ENCODE data around the gene KNSTRN.
A peak's percentile ranks its signal among the peaks of the same experiment; 100 is the strongest.

Gene KNSTRN

DNA sequence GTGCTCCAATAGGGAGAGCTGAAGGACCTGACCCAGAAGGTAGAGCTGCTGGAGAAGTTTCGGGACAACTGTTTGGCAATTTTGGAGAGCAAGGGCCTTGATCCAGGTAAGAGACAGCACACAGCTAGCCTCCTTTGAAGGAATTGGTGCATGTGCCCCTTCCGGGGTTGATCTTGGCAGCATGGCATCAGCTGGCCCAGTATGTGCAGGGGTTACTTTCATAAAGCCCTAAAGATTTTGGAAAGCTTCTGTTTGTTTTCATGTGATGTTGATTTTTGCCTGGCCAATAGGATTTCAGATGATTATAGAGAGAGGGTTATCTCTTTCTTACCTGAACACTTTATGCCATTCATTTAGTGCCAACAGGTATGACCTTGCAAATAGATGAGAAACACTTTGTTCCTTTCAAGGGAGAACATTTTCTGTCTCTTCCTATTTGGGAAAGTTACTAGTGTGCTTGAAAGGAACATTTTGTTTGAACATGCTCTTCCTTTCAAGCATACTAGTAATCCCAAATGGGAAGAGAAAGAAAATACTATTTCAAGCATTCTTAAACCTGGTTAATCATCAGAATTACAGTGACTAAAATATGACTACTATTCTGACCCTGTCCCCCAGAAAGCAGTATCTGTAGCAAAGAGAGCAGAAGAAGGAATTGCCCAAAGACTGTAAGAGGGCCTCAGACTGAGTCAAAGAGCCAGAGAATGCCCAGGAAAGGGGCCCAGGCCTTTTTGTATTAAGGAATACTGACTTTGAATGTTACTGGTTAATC, 7.5 kb downstream of the KNSTRN start:
- no peak for TF ChIP-seq SPI1 (IDR thresholded peaks at IDR 0.05; ENCODE audit: low read depth, low read length)
- TF ChIP-seq POLR2A (IDR thresholded peaks at IDR 0.05; ENCODE audit: low read depth, low read length) = no peak
- no peak for TF ChIP-seq TAF1 (IDR thresholded peaks at IDR 0.05; ENCODE audit: low read depth, low read length)
- no peak for TF ChIP-seq PAX5 (IDR thresholded peaks at IDR 0.05; ENCODE audit: insufficient read depth, low read length, severe bottlenecking)
- TF ChIP-seq POU2F2 (IDR thresholded peaks at IDR 0.05; ENCODE audit: low read depth, low read length) = no peak
- TF ChIP-seq POLR2AphosphoS5 (IDR thresholded peaks at IDR 0.05; ENCODE audit: low read depth, low read length) = no peak
- FAIRE-seq (no peak), DNase-seq (ENCODE audit: insufficient read length, low spot score) (no peak)

DNA sequence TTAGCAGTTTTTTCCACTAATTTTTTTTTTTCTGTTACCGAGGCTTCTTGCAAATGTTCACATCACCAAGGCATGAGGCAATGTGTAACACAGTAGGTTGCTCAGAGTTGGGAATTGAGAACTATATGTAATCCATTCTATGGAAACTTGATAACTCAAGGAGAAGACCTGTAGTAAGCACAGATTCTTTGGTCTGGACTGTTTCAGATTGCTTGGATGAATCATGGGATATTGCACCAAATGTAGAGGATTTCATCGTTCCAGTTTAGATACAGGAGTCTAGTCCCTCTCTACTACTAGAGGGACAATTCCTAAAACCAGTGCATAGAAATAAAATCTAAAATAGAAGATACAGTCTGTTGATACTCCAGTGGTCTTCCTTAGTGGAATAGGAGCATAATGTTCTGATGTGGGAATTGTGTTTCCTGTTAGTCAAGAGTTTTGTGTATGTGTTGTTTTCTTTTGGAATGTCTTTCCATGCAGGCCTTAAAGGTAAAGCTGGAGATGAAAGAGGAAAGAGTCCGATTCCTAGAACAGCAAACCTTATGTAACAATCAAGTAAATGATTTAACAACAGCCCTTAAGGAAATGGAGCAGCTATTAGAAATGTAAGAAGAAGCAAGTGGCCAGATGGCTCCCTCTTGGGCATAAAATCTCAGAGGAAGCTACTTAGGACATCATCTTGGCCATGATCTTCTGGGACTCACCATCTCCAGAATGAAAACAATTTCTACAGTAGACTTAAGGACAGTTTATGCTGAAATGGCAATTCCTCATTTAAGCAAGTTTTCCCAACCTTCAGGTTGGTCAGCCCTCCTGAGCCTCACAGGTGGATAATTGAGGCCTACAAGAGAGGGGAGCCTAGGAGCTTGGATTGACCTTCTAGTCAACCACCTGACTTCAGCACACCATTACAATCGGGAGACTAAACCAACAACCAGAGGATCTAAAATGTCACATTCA, 10.7 kb downstream of the KNSTRN start:
- FAIRE-seq (no peak), DNase-seq (ENCODE audit: insufficient read length, low spot score) (no peak)
- no peak for TF ChIP-seq TAF1 (IDR thresholded peaks at IDR 0.05; ENCODE audit: low read depth, low read length)
- TF ChIP-seq SPI1 (IDR thresholded peaks at IDR 0.05; ENCODE audit: low read depth, low read length) = no peak
- TF ChIP-seq POU2F2 (IDR thresholded peaks at IDR 0.05; ENCODE audit: low read depth, low read length) = no peak
- TF ChIP-seq POLR2A (IDR thresholded peaks at IDR 0.05; ENCODE audit: low read depth, low read length) = no peak
- no peak for TF ChIP-seq POLR2AphosphoS5 (IDR thresholded peaks at IDR 0.05; ENCODE audit: low read depth, low read length)
- TF ChIP-seq PAX5 (IDR thresholded peaks at IDR 0.05; ENCODE audit: insufficient read depth, low read length, severe bottlenecking) = no peak

DNA sequence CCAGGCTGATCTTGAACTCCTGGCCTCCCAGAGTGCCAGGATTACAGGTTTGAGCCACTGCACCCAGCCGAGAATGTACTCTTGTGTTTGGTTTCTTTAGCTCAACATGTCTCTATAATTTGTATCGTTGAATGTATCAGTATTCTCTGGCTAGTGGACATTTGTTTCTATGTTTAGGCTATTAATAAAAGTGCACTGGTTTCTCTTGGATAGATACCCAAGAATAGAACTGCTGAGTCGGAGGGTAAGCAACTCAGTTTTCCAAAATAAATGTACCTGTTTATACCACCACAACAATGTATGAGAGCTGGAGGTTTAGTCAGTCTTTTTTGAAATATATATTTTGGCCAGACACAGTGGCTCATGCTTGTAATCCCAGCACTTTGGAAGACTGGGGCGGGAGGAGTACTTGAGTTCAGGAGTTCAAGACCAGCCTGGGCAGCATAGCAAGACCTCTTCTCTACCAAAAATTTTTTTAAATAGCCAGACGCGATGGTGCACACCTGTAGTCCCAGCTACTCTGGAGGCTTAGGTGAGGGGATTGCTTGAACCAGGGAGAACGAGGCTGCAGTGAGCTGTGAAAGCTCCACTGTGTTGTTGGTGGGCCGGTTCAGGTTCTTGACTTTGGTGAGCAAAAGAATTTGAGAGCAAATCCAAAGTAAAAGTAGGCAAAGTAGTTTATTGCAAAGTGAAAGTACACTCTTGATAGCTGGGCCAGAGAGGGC, 15.3 kb downstream of the KNSTRN start:
- TF ChIP-seq TAF1 (IDR thresholded peaks at IDR 0.05; ENCODE audit: low read depth, low read length) (no peak), POLR2A (IDR thresholded peaks at IDR 0.05; ENCODE audit: low read depth, low read length) (no peak), SPI1 (IDR thresholded peaks at IDR 0.05; ENCODE audit: low read depth, low read length) (no peak), PAX5 (IDR thresholded peaks at IDR 0.05; ENCODE audit: insufficient read depth, low read length, severe bottlenecking) (no peak)
- DNase-seq (ENCODE audit: insufficient read length, low spot score) (no peak), FAIRE-seq (no peak)

DNA sequence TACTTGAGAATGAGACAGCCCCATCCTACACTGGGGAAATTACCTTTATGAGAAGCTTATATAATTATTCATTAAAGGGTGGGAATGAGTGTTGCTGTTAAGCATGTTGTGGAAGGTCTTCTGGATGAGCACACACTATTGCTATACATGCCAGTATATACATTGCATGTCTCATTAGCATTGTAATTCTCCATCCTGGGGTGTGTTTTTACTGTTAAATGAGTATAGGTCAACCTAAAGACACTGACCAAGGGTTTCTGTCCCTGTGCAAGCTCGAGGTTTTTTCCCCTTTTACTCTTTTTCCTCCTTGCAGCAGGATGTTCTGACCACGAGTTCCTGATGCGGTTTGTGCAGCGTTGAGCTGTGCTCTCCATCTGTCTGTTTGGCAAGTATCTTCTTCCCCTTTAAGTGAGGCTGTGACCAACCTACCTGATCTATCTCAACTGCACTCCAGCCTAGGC, 15.9 kb downstream of the KNSTRN start:
- TF ChIP-seq POU2F2 (IDR thresholded peaks at IDR 0.05; ENCODE audit: low read depth, low read length) = no peak
- no peak for TF ChIP-seq TAF1 (IDR thresholded peaks at IDR 0.05; ENCODE audit: low read depth, low read length)
- TF ChIP-seq POLR2A (IDR thresholded peaks at IDR 0.05; ENCODE audit: low read depth, low read length) = no peak
- no peak for TF ChIP-seq SPI1 (IDR thresholded peaks at IDR 0.05; ENCODE audit: low read depth, low read length)
- TF ChIP-seq PAX5 (IDR thresholded peaks at IDR 0.05; ENCODE audit: insufficient read depth, low read length, severe bottlenecking) = no peak
- no peak for TF ChIP-seq POLR2AphosphoS5 (IDR thresholded peaks at IDR 0.05; ENCODE audit: low read depth, low read length)
- DNase-seq (ENCODE audit: insufficient read length, low spot score) (no peak), FAIRE-seq (peak; percentile 84)

DNA sequence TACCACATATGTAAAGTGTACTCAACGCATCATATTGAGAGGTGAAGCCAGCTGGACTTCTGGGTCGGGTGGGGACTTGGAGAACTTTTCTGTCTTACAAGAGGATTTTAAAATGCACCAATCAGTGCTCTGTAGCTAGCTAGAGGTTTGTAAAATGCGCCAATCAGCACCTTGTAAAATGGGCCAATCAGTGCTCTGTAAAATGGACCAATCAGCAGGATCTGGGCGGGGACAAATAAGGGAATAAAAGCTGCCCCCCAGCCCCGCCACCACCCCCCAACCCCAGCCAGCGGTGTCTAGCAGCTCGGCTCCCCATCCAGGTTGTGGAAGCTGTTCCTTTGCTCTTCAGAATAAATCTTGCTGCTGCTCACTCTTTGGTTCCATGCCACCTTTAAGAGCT, 16.8 kb downstream of the KNSTRN start:
- TF ChIP-seq POU2F2 (IDR thresholded peaks at IDR 0.05; ENCODE audit: low read depth, low read length) = no peak
- TF ChIP-seq PAX5 (IDR thresholded peaks at IDR 0.05; ENCODE audit: insufficient read depth, low read length, severe bottlenecking) = no peak
- no peak for FAIRE-seq
- no peak for DNase-seq (ENCODE audit: insufficient read length, low spot score)

DNA sequence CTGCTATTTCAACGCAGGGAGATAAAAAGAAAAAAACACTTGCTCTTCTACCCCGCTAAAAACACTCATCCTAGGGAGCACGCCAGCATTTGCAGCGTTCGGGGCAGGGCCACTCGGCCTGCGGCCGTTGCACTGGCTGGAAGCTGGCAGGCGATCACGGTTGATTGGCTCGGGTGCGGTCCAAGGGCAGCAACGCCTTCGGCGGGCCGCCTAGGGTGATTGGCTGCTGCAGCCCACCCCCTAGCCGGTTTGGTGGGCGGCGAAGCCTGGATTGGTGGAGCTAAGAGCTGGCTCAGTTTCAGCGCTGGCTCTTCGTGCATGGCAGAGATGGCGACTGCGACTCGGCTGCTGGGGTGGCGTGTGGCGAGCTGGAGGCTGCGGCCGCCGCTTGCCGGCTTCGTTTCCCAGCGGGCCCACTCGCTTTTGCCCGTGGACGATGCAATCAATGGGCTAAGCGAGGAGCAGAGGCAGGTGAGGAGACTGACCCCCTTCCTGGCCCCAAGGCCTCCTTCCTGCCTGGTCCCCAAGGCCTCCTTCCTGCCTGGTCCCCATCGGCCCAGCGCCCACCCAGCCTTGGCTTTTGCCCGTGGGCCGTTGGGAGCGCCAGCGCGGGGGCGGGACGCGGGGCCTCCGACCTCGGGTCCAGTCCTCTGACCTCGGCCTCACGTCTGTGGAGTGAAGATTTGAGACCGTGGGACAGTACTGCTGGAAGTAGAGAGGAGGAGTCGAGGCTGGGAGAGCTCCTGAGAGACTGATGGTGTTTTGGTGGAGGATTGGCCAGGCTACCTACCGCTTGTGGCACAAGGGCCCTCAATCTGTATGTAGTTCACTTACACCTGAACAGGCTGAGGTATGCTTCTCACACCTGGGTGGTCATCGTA, 23.2 kb downstream of the KNSTRN start, which contains the start of gene IVD:
IVD (plus strand) TSS at position 295 of the 881 bp plus-strand sequence; CDS start at position 328, 33 bp downstream.
- TF ChIP-seq SPI1 (IDR thresholded peaks at IDR 0.05; ENCODE audit: low read depth, low read length) (no peak), POLR2A (IDR thresholded peaks at IDR 0.05; ENCODE audit: low read depth, low read length) (peak; percentile 67; the same call in 1 of the 2 replicates), TAF1 (IDR thresholded peaks at IDR 0.05; ENCODE audit: low read depth, low read length) (peak; percentile 61; the same call in 1 of the 2 replicates), PAX5 (IDR thresholded peaks at IDR 0.05; ENCODE audit: insufficient read depth, low read length, severe bottlenecking) (peak; percentile 80), POLR2AphosphoS5 (IDR thresholded peaks at IDR 0.05; ENCODE audit: low read depth, low read length) (peak; percentile 80), POU2F2 (IDR thresholded peaks at IDR 0.05; ENCODE audit: low read depth, low read length) (no peak; the same call in none of the 2 replicates)
- FAIRE-seq (peak; percentile 99), DNase-seq (ENCODE audit: insufficient read length, low spot score) (peak; percentile 99)

GRCh38 chr15:40407330-40407990, 24.9 kb downstream of the KNSTRN start:
- peak; percentile 66 for DNase-seq (ENCODE audit: insufficient read length, low spot score)
- FAIRE-seq = peak; percentile 86

More at GRCh38 chr15:40407330-40407990, 24.9 kb downstream of the KNSTRN start:
- TF ChIP-seq SPI1 (IDR thresholded peaks at IDR 0.05; ENCODE audit: low read depth, low read length) = no peak
- no peak for TF ChIP-seq PAX5 (IDR thresholded peaks at IDR 0.05; ENCODE audit: insufficient read depth, low read length, severe bottlenecking)
- no peak for TF ChIP-seq POLR2A (IDR thresholded peaks at IDR 0.05; ENCODE audit: low read depth, low read length)
- TF ChIP-seq POLR2AphosphoS5 (IDR thresholded peaks at IDR 0.05; ENCODE audit: low read depth, low read length) = no peak
- no peak for TF ChIP-seq TAF1 (IDR thresholded peaks at IDR 0.05; ENCODE audit: low read depth, low read length)
- TF ChIP-seq POU2F2 (IDR thresholded peaks at IDR 0.05; ENCODE audit: low read depth, low read length) = no peak
